Measurements from ENCODE around the gene SOX4. TPM values are rescaled to one million over a fixed set of nuclear protein-coding genes. Genes with fewer than 3 reads are reported as not detected.
A peak's percentile ranks its signal among the peaks of the same experiment; 100 is the strongest.

SOX4 gene
- polyA plus RNA-seq, 3 donors from 2014 or later, result 0.75 to 1.7 (median 1.6) TPM

DNA sequence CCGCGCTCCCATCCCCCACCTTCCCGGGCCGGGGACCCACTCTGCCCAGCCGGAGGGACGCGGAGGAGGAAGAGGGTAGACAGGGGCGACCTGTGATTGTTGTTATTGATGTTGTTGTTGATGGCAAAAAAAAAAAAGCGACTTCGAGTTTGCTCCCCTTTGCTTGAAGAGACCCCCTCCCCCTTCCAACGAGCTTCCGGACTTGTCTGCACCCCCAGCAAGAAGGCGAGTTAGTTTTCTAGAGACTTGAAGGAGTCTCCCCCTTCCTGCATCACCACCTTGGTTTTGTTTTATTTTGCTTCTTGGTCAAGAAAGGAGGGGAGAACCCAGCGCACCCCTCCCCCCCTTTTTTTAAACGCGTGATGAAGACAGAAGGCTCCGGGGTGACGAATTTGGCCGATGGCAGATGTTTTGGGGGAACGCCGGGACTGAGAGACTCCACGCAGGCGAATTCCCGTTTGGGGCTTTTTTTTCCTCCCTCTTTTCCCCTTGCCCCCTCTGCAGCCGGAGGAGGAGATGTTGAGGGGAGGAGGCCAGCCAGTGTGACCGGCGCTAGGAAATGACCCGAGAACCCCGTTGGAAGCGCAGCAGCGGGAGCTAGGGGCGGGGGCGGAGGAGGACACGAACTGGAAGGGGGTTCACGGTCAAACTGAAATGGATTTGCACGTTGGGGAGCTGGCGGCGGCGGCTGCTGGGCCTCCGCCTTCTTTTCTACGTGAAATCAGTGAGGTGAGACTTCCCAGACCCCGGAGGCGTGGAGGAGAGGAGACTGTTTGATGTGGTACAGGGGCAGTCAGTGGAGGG lies 2.8 kb downstream of the SOX4 start:
- peak in 2 of 3 donors; percentile 47 to 49 for DNase-seq
- Mint-ChIP-seq H3K4me1 (peaks cover 31 to 40% of the 10 kb centered on the region in 2 donors), H3K27ac (peak overlapping the region in 5 of 6 donors; percentile 66 to 88 (median 77)), H3K9me3 (no peaks in the 10 kb centered on the region), H3K4me3 (peak overlapping the region; percentile 91 to 94 (median 93)), H3K36me3 (no peaks in the 10 kb centered on the region), H3K27me3 (ENCODE audit: low read depth in 3 of 3) (peaks cover 18 to 33% (median 25%) of the 10 kb centered on the region in 3 donors)

DNA sequence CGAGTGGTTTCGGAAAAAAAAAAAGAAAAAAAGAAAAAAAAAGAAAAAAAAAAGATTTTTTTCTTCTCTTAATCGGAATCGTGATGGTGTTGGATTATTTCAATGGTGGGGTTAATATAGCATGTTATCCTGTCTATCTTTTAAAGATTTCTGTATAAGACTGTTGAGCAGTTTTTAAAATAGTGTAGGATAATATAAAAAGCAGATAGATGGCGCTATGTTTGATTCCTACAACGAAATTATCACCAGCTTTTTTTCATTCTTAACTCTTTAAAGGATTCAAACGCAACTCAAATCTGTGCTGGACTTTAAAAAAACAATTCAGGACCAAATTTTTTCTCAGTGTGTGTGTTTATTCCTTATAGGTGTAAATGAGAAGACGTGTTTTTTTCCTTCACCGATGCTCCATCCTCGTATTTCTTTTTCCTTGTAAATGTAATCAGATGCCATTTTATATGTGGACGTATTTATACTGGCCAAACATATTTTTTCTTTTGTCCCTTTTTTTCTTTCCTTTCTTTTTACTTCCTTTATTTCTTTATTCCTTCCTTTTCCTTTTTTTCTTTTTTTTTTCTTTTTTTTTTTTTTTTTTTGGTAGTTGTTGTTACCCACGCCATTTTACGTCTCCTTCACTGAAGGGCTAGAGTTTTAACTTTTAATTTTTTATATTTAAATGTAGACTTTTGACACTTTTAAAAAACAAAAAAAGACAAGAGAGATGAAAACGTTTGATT lies 3.6 kb downstream of the SOX4 start:
- H3K4me1 Mint-ChIP-seq, result peaks cover 31 to 40% of the 10 kb centered on the region in 2 donors
- H3K9me3 Mint-ChIP-seq, result no peaks in the 10 kb centered on the region
- peak overlapping the region in 4 of 6 donors; percentile 41 to 86 (median 72) for H3K27ac Mint-ChIP-seq
- peak in 1 of 3 donors; percentile 33 for DNase-seq
- peak overlapping the region; percentile 91 to 94 (median 93) for H3K4me3 Mint-ChIP-seq
- peaks cover 18 to 29% (median 25%) of the 10 kb centered on the region in 3 donors for H3K27me3 Mint-ChIP-seq (ENCODE audit: low read depth in 3 of 3)
- no peaks in the 10 kb centered on the region for H3K36me3 Mint-ChIP-seq

GRCh38 chr6:21597801-21598673 lies 4.5 kb downstream of the SOX4 start:
- Mint-ChIP-seq H3K27ac (peak overlapping the region in 1 of 6 donors; percentile 40), H3K36me3 (no peaks in the 10 kb centered on the region), H3K4me3 (peak overlapping the region; percentile 72 to 93 (median 91)), H3K27me3 (ENCODE audit: low read depth in 3 of 3) (peaks cover 18 to 29% (median 25%) of the 10 kb centered on the region in 3 donors), H3K4me1 (peaks cover 31 to 40% of the 10 kb centered on the region in 2 donors), H3K9me3 (no peaks in the 10 kb centered on the region)
- DNase-seq, result peak in 1 of 3 donors; percentile 6

GRCh38 chr6:21598674-21599023 lies 5.1 kb downstream of the SOX4 start:
- Mint-ChIP-seq H3K27me3 (ENCODE audit: low read depth in 3 of 3) (peaks cover 18 to 29% (median 25%) of the 10 kb centered on the region in 3 donors), H3K9me3 (no peaks in the 10 kb centered on the region)

DNA sequence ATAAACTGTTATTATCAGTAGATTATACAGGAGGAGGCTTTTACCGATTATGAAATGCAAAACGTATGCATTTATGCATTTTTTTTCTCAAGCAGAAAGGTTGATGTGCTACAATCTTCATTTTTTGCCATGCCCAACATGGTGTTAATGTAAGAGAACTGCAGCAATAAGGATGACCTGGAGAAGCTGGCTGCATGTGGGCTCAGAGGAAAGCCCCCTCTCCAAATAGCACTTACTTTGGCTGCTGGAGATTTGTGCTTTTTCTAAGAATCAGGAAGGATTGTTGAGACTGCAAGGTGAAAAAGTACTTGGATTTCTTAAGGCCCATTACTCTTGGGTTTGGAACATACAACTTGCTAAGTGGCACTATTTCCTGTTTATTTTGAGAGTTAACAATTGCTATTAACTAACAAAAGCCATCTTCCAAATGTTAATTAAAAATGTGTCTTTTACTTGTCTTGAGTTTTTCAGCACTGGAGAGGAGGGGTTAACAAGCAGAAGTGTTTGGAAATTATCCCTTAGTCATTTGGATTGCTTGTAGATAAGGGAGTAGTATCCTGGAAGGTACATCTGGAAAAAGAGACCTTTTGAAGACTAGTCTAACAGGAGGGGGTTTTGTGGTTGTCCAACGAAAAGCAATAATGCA lies 5.6 kb downstream of the SOX4 start:
- peak overlapping the region in 1 of 5 donors; percentile 75 for H3K4me3 Mint-ChIP-seq
- no peak overlapping the region for H3K27ac Mint-ChIP-seq
- peaks cover 18 to 29% (median 25%) of the 10 kb centered on the region in 3 donors for H3K27me3 Mint-ChIP-seq (ENCODE audit: low read depth in 3 of 3)

More at GRCh38 chr6:21598674-21599023, 5.1 kb downstream of the SOX4 start:
- Mint-ChIP-seq H3K4me1 (peaks cover 31 to 40% of the 10 kb centered on the region in 2 donors), H3K36me3 (no peaks in the 10 kb centered on the region), H3K4me3 (peak overlapping the region in 4 of 5 donors; percentile 72 to 93 (median 83)), H3K27ac (peak overlapping the region in 1 of 6 donors; percentile 40)
- DNase-seq, result no peak

DNA sequence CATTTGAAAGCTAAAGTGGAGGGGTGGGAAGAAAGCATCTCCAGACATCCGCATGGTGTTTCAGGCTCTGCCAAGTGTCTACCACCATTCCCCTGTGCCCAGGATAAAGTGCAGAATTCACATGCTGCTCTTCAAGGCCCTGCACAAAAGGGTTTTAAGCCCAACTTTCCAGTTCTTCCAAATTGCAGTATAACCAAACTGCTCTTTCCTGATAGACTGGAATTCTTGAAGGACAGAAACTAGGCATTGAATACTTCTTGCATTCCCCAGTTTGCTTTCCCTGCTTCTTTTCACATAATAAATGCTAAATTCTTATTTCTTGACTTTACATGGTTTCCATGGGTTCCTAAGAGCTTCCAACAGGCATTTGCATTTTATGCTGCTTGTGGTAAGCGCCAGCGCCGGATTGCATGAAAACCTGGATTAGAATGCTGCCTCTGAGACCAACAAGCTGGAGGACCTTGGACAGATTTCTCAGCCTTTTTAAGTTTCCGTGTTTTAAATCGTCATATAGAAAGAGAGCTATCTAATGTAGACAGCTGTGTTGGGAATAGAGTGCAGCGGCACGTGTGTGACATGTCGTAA lies 7.9 kb downstream of the SOX4 start:
- peaks cover 10 to 18% (median 13%) of the 10 kb centered on the region in 3 donors for H3K27me3 Mint-ChIP-seq (ENCODE audit: low read depth in 3 of 3)
- no peaks in the 10 kb centered on the region for H3K9me3 Mint-ChIP-seq
- H3K36me3 Mint-ChIP-seq, result no peaks in the 10 kb centered on the region
- H3K4me3 Mint-ChIP-seq, result no peak overlapping the region
- no peak overlapping the region for H3K27ac Mint-ChIP-seq
- DNase-seq, result no peak
- peaks cover 19 to 26% of the 10 kb centered on the region in 2 donors for H3K4me1 Mint-ChIP-seq

More for the DNA sequence above, 5.6 kb downstream of the SOX4 start:
- Mint-ChIP-seq H3K36me3 (no peaks in the 10 kb centered on the region), H3K4me1 (peaks cover 31 to 40% of the 10 kb centered on the region in 2 donors), H3K9me3 (no peaks in the 10 kb centered on the region)
- DNase-seq, result no peak

- H3K27ac Mint-ChIP-seq, result no peak overlapping the region
- peaks cover 5 to 13% (median 7%) of the 10 kb centered on the region in 3 donors for H3K27me3 Mint-ChIP-seq (ENCODE audit: low read depth in 3 of 3)
- no peaks in the 10 kb centered on the region for H3K36me3 Mint-ChIP-seq
- H3K9me3 Mint-ChIP-seq, result no peaks in the 10 kb centered on the region
- DNase-seq, result no peak
- H3K4me1 Mint-ChIP-seq, result peaks cover 14 to 20% of the 10 kb centered on the region in 2 donors
- H3K4me3 Mint-ChIP-seq, result no peak overlapping the region
These were observed 8.4 kb downstream of the SOX4 start for GRCh38 chr6:21601932-21602390.

DNA sequence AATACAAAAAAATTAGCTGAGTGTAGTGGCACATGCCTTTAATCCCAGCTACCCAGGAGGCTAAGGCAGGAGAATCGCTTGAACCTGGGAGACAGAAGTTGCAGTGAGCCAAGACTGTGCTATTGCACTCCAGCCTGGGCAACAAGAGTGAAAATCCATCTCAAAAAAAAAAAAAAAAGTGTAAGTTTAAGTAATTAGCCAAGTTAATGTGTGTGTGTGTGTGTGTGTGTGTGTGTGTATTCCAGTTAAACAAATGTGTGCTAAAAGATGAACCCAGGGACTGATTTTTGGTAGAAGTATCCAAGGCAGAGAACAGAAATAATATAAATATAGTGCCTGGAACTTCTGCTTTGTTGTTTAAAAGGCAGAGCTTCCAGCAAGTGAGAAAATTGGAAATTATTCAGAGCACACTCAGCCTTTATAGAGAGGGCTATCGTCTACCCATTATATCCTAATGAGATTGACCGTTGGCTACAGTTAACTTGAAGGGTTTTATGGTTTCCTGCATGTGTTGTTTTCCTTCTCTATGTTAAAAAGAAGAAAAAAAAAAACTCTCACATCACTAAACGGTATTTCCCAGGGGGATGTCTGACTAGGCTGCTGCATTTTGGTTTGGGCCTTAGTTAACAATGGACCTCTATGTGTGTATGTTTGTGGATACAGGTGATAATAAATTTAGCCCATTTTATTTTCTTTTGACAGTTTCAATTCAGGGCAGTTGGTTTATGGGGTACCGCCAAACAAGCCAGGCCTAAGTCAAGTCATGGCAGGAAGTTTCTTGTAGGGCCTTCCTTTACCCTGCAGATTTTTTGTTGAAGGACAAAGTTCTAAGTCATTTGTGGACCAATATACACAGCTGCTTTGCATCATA lies 9.8 kb downstream of the SOX4 start:
- Mint-ChIP-seq H3K4me1 (peaks cover 4 to 7% of the 10 kb centered on the region in 2 donors), H3K9me3 (no peaks in the 10 kb centered on the region), H3K36me3 (no peaks in the 10 kb centered on the region), H3K4me3 (no peak overlapping the region), H3K27ac (no peak overlapping the region), H3K27me3 (ENCODE audit: low read depth in 3 of 3) (peaks cover under 1 to 5% (median 1%) of the 10 kb centered on the region in 3 donors)
- DNase-seq, result no peak

DNA sequence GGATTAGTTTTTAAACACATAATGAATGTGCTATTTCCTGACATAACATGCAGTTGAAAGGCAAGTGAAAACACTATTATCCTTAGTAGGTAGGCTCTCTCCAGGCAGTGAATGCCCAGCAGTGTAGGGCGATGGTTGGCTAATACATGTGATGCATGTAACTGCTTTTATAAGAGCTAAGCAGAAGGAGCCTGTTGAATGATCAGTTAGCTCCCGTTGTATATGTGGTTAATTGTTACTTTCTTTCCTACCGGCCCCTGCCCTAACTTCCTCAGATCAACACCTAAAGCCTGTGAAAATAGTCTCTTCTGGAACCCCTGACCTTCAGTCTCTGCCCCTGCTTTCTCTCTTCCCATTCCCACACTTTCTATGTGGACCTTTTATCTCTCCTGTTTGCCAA lies 10.5 kb downstream of the SOX4 start:
- Mint-ChIP-seq H3K27ac (no peak overlapping the region), H3K4me3 (no peak overlapping the region), H3K4me1 (no peaks in the 10 kb centered on the region), H3K36me3 (no peaks in the 10 kb centered on the region), H3K9me3 (no peaks in the 10 kb centered on the region), H3K27me3 (ENCODE audit: low read depth in 3 of 3) (peaks cover 0 to 1% (median 0%) of the 10 kb centered on the region in 3 donors)
- DNase-seq, result no peak

- Mint-ChIP-seq H3K9me3 (no peaks in the 10 kb centered on the region), H3K4me3 (no peak overlapping the region), H3K27me3 (ENCODE audit: low read depth in 3 of 3) (peaks cover 0 to 1% (median 0%) of the 10 kb centered on the region in 3 donors), H3K27ac (no peak overlapping the region), H3K36me3 (no peaks in the 10 kb centered on the region), H3K4me1 (no peaks in the 10 kb centered on the region)
- DNase-seq, result no peak
These were observed 11.6 kb downstream of the SOX4 start for GRCh38 chr6:21605166-21605565.

- no peaks in the 10 kb centered on the region for H3K36me3 Mint-ChIP-seq
- no peak overlapping the region for H3K4me3 Mint-ChIP-seq
- H3K27ac Mint-ChIP-seq, result no peak overlapping the region
- no peaks in the 10 kb centered on the region for H3K9me3 Mint-ChIP-seq
- H3K27me3 Mint-ChIP-seq (ENCODE audit: low read depth in 3 of 3), result peaks cover 0 to 1% (median 0%) of the 10 kb centered on the region in 3 donors
- no peaks in the 10 kb centered on the region for H3K4me1 Mint-ChIP-seq
- no peak for DNase-seq
These were observed 15.1 kb downstream of the SOX4 start for GRCh38 chr6:21608601-21609000.

DNA sequence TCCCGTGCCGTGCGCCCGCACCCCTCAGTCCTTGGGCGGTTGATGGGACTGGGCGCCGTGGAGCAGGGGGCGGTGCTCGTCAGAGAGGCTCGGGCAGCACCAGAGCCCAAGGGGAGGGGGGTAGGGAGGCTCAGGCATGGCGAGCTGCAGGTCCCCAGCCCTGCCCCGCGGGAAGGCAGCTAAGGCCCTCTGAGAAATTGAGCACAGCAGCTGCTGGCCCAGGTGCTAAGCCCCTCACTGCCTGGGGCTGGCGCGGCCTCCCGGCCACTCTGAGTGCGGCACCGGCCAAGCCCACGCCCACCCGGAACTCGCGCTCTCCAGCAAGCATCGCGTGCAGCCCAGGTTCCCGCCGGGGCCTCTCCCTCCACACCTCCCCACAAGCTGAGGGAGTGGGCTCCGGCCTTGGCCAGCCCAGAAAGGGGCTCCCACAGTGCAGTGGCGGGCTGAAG lies 16.4 kb downstream of the SOX4 start:
- Mint-ChIP-seq H3K36me3 (no peaks in the 10 kb centered on the region), H3K9me3 (no peaks in the 10 kb centered on the region), H3K4me1 (no peaks in the 10 kb centered on the region), H3K27ac (no peak overlapping the region), H3K4me3 (no peak overlapping the region), H3K27me3 (ENCODE audit: low read depth in 3 of 3) (no peaks in the 10 kb centered on the region)
- no peak for DNase-seq
